Body of pancreas (tissue), 4 donors: ENCODE measurements around the gene TMEM213. TPM values are rescaled to one million over a fixed set of nuclear protein-coding genes. Genes with fewer than 3 reads are reported as not detected.

Experiments
- ATAC-seq: fragments of 150-250 bp; one replicate; pipeline ENCODE4 v1.9.1; 2016
- DNase-seq, 4 donors: peaks; one replicate each; pipeline ENCODE4 v3.0.0-alpha.2; 2019
- H3K27ac ChIP-seq, 4 donors: fragments of 200-600 bp; sonication (generic); 1 replicate in 3 of 4; 2 replicates in 1 of 4; pipeline versions ENCODE4 v1.5.1 to v1.6.1; 2016 to 2019; ENCODE audit warnings: mild to moderate bottlenecking in 1 of 4, mixed read lengths in 1 of 4, moderate library complexity in 1 of 4
- H3K27me3 ChIP-seq, 2 donors: fragments of 200-600 bp; sonication (generic); one replicate each; pipeline ENCODE4 v1.6.0; 2016; ENCODE audit warnings: mild to moderate bottlenecking in 1 of 2
- H3K36me3 ChIP-seq, 2 donors: fragments of 200-600 bp; sonication (generic); replicated peaks in 1 of 2; 2 replicates each; pipeline ENCODE4 v1.5.1; 2016; ENCODE audit warnings: low read depth in 2 of 2; ENCODE audit not compliant: insufficient read depth in 1 of 2
- H3K4me1 ChIP-seq: fragments of 200-600 bp; sonication (generic); one replicate; pipeline ENCODE4 v1.6.0; 2016
- H3K4me3 ChIP-seq, 2 donors: fragments of 200-600 bp; sonication (generic); 1 replicate in 1 of 2; 2 replicates in 1 of 2; pipeline ENCODE4 v1.5.1; 2016 to 2019
- H3K9me3 ChIP-seq, 3 donors: fragments of 200-600 bp; sonication (generic); 1 replicate in 2 of 3; 2 replicates in 1 of 3; pipeline ENCODE4 v1.5.1; 2016
- POLR2A ChIP-seq, 3 donors: fragments of 450-650 bp; IDR thresholded peaks; one replicate each; pipeline ENCODE4 v1.6.1; 2016; ENCODE audit warnings: antibody characterized with exemption in 3 of 3, mild to moderate bottlenecking in 2 of 3
- WGBS, 2 donors: methylation state at CpG; one replicate each; pipeline ENCODE4 v1.1.5; 2017; 5-methylcytosine and 5-hydroxymethylcytosine counted together
- intact Hi-C: fragments of 100-400 bp; cut with DNase I; formaldehyde crosslinking; loops from one replicate; pipeline ENCODE4 v1.15.1; 2023
- total RNA-seq, 2 donors: library from RNA; depleted of rRNA; stranded (reverse); fragments of >200 nt; gene quantifications; one replicate each; pipeline ENCODE4 v1.1.0, GENCODE V29; 2016
- TF ChIP-seq, protein P1 (sequence below), 7 experiments: fragments of 450-650 bp in 4 of 7; fragments of 200-600 bp in 3 of 7; sonication (generic) in 3 of 7; IDR thresholded peaks; one replicate each; pipeline ENCODE4 v1.5.1; 2016 to 2019; ENCODE audit warnings: antibody characterized with exemption in 7 of 7

Gene TMEM213
- total RNA-seq, 2 donors from 2014 or later, result not detected

- ATAC-seq, result no peak
- H3K9me3 ChIP-seq, result no peaks in the 10 kb centered on the region
- no peak overlapping the region for H3K4me3 ChIP-seq
- peaks cover 0 to 13% of the 10 kb centered on the region in 2 donors for H3K36me3 ChIP-seq
- no peaks in the 10 kb centered on the region for H3K27me3 ChIP-seq
- DNase-seq, result no peak
- H3K4me1 ChIP-seq, result no peaks in the 10 kb centered on the region
- intact Hi-C loops, result no loop called here
- no peak overlapping the region for H3K27ac ChIP-seq
- WGBS, 2 donors, result 88 to 93% methylated on average over 4 to 5 of the region's 5 CpGs
- TF ChIP-seq, protein P1, sequence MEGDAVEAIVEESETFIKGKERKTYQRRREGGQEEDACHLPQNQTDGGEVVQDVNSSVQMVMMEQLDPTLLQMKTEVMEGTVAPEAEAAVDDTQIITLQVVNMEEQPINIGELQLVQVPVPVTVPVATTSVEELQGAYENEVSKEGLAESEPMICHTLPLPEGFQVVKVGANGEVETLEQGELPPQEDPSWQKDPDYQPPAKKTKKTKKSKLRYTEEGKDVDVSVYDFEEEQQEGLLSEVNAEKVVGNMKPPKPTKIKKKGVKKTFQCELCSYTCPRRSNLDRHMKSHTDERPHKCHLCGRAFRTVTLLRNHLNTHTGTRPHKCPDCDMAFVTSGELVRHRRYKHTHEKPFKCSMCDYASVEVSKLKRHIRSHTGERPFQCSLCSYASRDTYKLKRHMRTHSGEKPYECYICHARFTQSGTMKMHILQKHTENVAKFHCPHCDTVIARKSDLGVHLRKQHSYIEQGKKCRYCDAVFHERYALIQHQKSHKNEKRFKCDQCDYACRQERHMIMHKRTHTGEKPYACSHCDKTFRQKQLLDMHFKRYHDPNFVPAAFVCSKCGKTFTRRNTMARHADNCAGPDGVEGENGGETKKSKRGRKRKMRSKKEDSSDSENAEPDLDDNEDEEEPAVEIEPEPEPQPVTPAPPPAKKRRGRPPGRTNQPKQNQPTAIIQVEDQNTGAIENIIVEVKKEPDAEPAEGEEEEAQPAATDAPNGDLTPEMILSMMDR (IDR thresholded peaks at IDR 0.05), result no peak
- TF ChIP-seq POLR2A (IDR thresholded peaks at IDR 0.05), result no peak
Observed at GRCh38 chr7:138873220-138873892, 75.6 kb downstream of the TMEM213 start.

DNA sequence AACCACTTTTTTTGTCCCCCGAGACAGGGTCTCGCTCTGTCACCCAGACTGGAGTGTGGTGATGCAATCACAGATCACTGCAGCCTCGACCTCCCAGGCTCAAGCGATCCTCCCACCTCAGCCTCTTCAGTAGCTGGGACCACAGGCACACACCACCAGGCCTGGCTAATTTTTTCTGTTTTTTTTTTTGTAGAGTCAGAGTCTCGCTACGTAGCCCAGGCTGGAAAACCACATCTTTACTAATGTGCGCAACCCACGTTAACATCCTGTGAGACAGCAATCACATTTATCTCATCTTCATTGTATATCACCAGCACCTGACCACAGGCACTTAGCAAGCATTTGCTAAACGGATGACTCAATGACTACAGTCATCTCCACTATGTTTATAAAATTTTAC is 78.0 kb downstream of the TMEM213 start:
- Histone ChIP-seq H3K9me3 (no peaks in the 10 kb centered on the region), H3K4me1 (no peaks in the 10 kb centered on the region), H3K27me3 (no peaks in the 10 kb centered on the region), H3K27ac (no peak overlapping the region), H3K36me3 (peaks cover 0 to 1% of the 10 kb centered on the region in 2 donors), H3K4me3 (no peak overlapping the region)
- ATAC-seq, result no peak
- no peak for DNase-seq
- intact Hi-C loops, result no loop called here
- TF ChIP-seq POLR2A (IDR thresholded peaks at IDR 0.05), result no peak
- TF ChIP-seq, protein P1 (IDR thresholded peaks at IDR 0.05), result no peak
- WGBS, 2 donors, result 83 to 95% methylated on average over 9 of the region's 9 CpGs

GRCh38 chr7:138876326-138876725 is 78.5 kb downstream of the TMEM213 start:
- no peak for DNase-seq
- H3K36me3 ChIP-seq, result no peaks in the 10 kb centered on the region
- intact Hi-C loops, result no loop called here

GRCh38 chr7:138878051-138878450 is 80.3 kb downstream of the TMEM213 start:
- Histone ChIP-seq H3K36me3 (no peaks in the 10 kb centered on the region), H3K4me1 (no peaks in the 10 kb centered on the region), H3K27me3 (no peaks in the 10 kb centered on the region), H3K27ac (no peak overlapping the region), H3K9me3 (no peaks in the 10 kb centered on the region), H3K4me3 (no peak overlapping the region)
- intact Hi-C loops, result no loop called here
- 86 to 92% methylated on average over 7 of the region's 7 CpGs for whole genome bisulfite sequencing, 2 donors
- DNase-seq (no peak), ATAC-seq (no peak)
- TF ChIP-seq, protein P1 (IDR thresholded peaks at IDR 0.05), result no peak
- no peak for TF ChIP-seq POLR2A (IDR thresholded peaks at IDR 0.05)

More at GRCh38 chr7:138876326-138876725, 78.5 kb downstream of the TMEM213 start:
- Histone ChIP-seq H3K27ac (no peak overlapping the region), H3K9me3 (no peaks in the 10 kb centered on the region), H3K27me3 (no peaks in the 10 kb centered on the region), H3K4me1 (no peaks in the 10 kb centered on the region), H3K4me3 (no peak overlapping the region)
- no peak for ATAC-seq
- no peak for TF ChIP-seq POLR2A (IDR thresholded peaks at IDR 0.05)
- TF ChIP-seq, protein P1 (IDR thresholded peaks at IDR 0.05), result no peak
- 96 to 98% methylated on average over 4 of the region's 4 CpGs for WGBS, 2 donors

DNA sequence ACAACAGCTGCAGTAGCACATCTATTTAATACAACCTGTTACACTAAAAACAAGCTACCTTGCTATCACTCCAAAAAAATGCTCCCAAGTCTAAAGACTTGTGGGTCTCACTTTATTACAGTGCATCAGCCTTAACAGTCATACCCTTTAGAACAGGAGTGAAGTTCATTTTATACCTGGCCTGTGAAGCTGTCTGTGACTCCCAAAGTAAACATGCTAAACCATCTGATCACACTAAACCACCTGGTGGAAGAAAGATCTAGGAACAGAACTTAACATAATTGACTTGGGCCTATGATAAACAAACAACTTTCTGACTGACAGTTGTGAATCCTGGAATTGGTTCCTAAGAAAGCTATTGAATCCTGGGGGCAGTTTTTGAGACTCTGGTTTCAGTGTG is 81.1 kb downstream of the TMEM213 start:
- intact Hi-C loops, result no loop called here
- TF ChIP-seq, protein P1 (IDR thresholded peaks at IDR 0.05), result no peak
- TF ChIP-seq POLR2A (IDR thresholded peaks at IDR 0.05), result no peak
- ATAC-seq (no peak), DNase-seq (no peak)
- Histone ChIP-seq H3K36me3 (no peaks in the 10 kb centered on the region), H3K27ac (no peak overlapping the region), H3K4me3 (no peak overlapping the region), H3K4me1 (no peaks in the 10 kb centered on the region), H3K27me3 (no peaks in the 10 kb centered on the region), H3K9me3 (no peaks in the 10 kb centered on the region)
